Neuronal stem cell (in vitro differentiated cells): Measurements from ENCODE around the gene ACSS3.

Source experiments
- DNase-seq: peaks from one replicate; pipeline ENCODE4 v3.0.0-alpha.2; 2013; ENCODE audit warnings: low spot score
- H2AFZ ChIP-seq: one replicate; pipeline ENCODE4 v1.6.1; 2013; ENCODE audit warnings: mild to moderate bottlenecking, low read length, inconsistent platforms
- H2AK5ac ChIP-seq: 2 replicates; pipeline ENCODE4 v1.6.1; 2013; ENCODE audit warnings: low read depth, mild to moderate bottlenecking, inconsistent platforms, low read length, moderate library complexity, mixed read lengths
- H2BK120ac ChIP-seq: 2 replicates; pipeline ENCODE4 v1.6.1; 2013; ENCODE audit warnings: low read depth, mild to moderate bottlenecking, inconsistent platforms, low read length, moderate library complexity, mixed read lengths
- H2BK12ac ChIP-seq: one replicate; pipeline ENCODE4 v1.6.1; 2013; ENCODE audit warnings: low read length, inconsistent platforms
- H2BK15ac ChIP-seq: 2 replicates; pipeline ENCODE4 v1.6.1; 2013; ENCODE audit warnings: mild to moderate bottlenecking, low read length, inconsistent platforms, mixed read lengths
- H2BK5ac ChIP-seq: one replicate; pipeline ENCODE4 v1.6.1; 2013; ENCODE audit warnings: inconsistent platforms, mild to moderate bottlenecking, low read length, moderate library complexity
- H3K14ac ChIP-seq: one replicate; pipeline ENCODE4 v1.6.1; 2013; ENCODE audit warnings: low read length, inconsistent platforms
- H3K18ac ChIP-seq: 2 replicates; pipeline ENCODE4 v1.6.1; 2013; ENCODE audit warnings: low read length, inconsistent platforms
- H3K23ac ChIP-seq: 2 replicates; pipeline ENCODE4 v1.6.1; 2013; ENCODE audit warnings: low read depth, mild to moderate bottlenecking, mixed read lengths, low read length, inconsistent platforms; ENCODE audit not compliant: poor library complexity
- H3K27ac ChIP-seq: replicated peaks from 3 replicates; pipeline ENCODE4 v1.5.1; 2013; ENCODE audit warnings: low read length, inconsistent platforms
- H3K27me3 ChIP-seq, 3 experiments: 2 replicates each; pipeline ENCODE4 v1.6.1; 2013; ENCODE audit warnings: low read length in 3 of 3, mild to moderate bottlenecking in 2 of 3, inconsistent platforms in 1 of 3, low read depth in 1 of 3, mixed read lengths in 1 of 3, moderate library complexity in 1 of 3; ENCODE audit not compliant: control insufficient read depth in 3 of 3, insufficient read depth in 3 of 3
- H3K36me3 ChIP-seq, 2 donors: replicated peaks in 1 of 2; 2 replicates each; pipeline ENCODE4 v1.6.1; 2013; ENCODE audit warnings: low read length in 2 of 2; ENCODE audit not compliant: control insufficient read depth in 2 of 2, insufficient read depth in 2 of 2
- H3K4ac ChIP-seq: 2 replicates; pipeline ENCODE4 v1.6.1; 2013; ENCODE audit warnings: inconsistent platforms, mild to moderate bottlenecking, low read length, moderate library complexity
- H3K4me1 ChIP-seq, 2 donors: 1 replicate in 1 of 2; 2 replicates in 1 of 2; pipeline ENCODE4 v1.6.1; 2013; ENCODE audit warnings: low read length in 2 of 2, low read depth in 1 of 2; ENCODE audit not compliant: control insufficient read depth in 2 of 2, insufficient read depth in 1 of 2
- H3K4me2 ChIP-seq: one replicate; pipeline ENCODE4 v1.6.1; 2013; ENCODE audit warnings: mild to moderate bottlenecking, low read length, inconsistent platforms; ENCODE audit not compliant: insufficient read depth, poor library complexity, severe bottlenecking
- H3K4me3 ChIP-seq, 2 donors: 2 replicates each; pipeline ENCODE4 v1.5.1; 2013; ENCODE audit warnings: low read length in 2 of 2, mild to moderate bottlenecking in 2 of 2, inconsistent platforms in 1 of 2, moderate library complexity in 1 of 2
- H3K79me1 ChIP-seq: one replicate; pipeline ENCODE4 v1.6.1; 2013; ENCODE audit warnings: low read depth, mild to moderate bottlenecking, inconsistent platforms, low read length, moderate library complexity
- H3K9ac ChIP-seq: one replicate; pipeline ENCODE4 v1.6.1; 2013; ENCODE audit warnings: mild to moderate bottlenecking, low read depth, low read length, inconsistent platforms; ENCODE audit not compliant: poor library complexity
- H3K9me3 ChIP-seq, 2 donors: replicated peaks in 1 of 2; 2 replicates each; pipeline versions ENCODE3 to v1.6.1; 2013; ENCODE audit warnings: low read length in 2 of 2, mild to moderate bottlenecking in 2 of 2, inconsistent platforms in 1 of 2, low read depth in 1 of 2, mixed read lengths in 1 of 2, moderate library complexity in 1 of 2; ENCODE audit not compliant: control insufficient read depth in 2 of 2, insufficient read depth in 1 of 2
- H4K8ac ChIP-seq: one replicate; pipeline ENCODE4 v1.6.1; 2013; ENCODE audit warnings: low read depth, mild to moderate bottlenecking, inconsistent platforms, low read length, moderate library complexity
- H4K91ac ChIP-seq: one replicate; pipeline ENCODE4 v1.6.1; 2013; ENCODE audit warnings: low read length, low read depth, mild to moderate bottlenecking, inconsistent platforms; ENCODE audit not compliant: poor library complexity
- WGBS, 2 donors: extraction: QIAGEN DNeasy Blood & Tissue Kit; methylation state at CpG; one replicate each; pipeline ENCODE4 v1.1.7; 2013; ENCODE audit warnings: missing lambda C conversion rate in 2 of 2, mixed read lengths in 1 of 2; ENCODE audit not compliant: insufficient read length in 2 of 2, insufficient replicate concordance in 1 of 2; ENCODE audit errors: extremely low coverage in 2 of 2; 5-methylcytosine and 5-hydroxymethylcytosine counted together

The ACSS3 gene

GRCh38 chr12:81128930-81129554 is 51.2 kb downstream of the ACSS3 start:
- no peaks in the 10 kb centered on the region for H3K4me1 ChIP-seq
- H3K27me3 ChIP-seq, result no peaks in the 10 kb centered on the region
- H3K4me2 ChIP-seq, result no peak overlapping the region
- no peak overlapping the region for H3K23ac ChIP-seq
- WGBS, 2 donors, result no CpG with 5 or more reads among the region's 2 CpGs
- H3K27ac ChIP-seq, result no peak overlapping the region
- H2AK5ac ChIP-seq, result no peak overlapping the region
- no peak overlapping the region for H3K4me3 ChIP-seq
- H2BK5ac ChIP-seq, result no peak overlapping the region
- no peak overlapping the region for H2BK120ac ChIP-seq
- no peak overlapping the region for H2BK15ac ChIP-seq
- H2BK12ac ChIP-seq, result no peak overlapping the region
- H4K8ac ChIP-seq, result no peak overlapping the region
- DNase-seq, result peak; percentile 8
- no peaks in the 10 kb centered on the region for H3K36me3 ChIP-seq
- H3K9me3 ChIP-seq, result no peaks in the 10 kb centered on the region
- H3K14ac ChIP-seq, result no peak overlapping the region
- H3K79me1 ChIP-seq, result no peaks in the 10 kb centered on the region
- H3K9ac ChIP-seq, result no peak overlapping the region
- H3K4ac ChIP-seq, result no peak overlapping the region
- no peak overlapping the region for H2AFZ ChIP-seq
- H4K91ac ChIP-seq, result no peak overlapping the region
- H3K18ac ChIP-seq, result no peak overlapping the region

- Histone ChIP-seq H3K4me1 (no peaks in the 10 kb centered on the region), H2AFZ (no peak overlapping the region), H3K9me3 (no peaks in the 10 kb centered on the region), H3K79me1 (no peaks in the 10 kb centered on the region), H3K18ac (no peak overlapping the region), H3K4me2 (no peak overlapping the region), H3K4ac (no peak overlapping the region), H2BK120ac (no peak overlapping the region), H2AK5ac (no peak overlapping the region), H2BK15ac (no peak overlapping the region), H3K14ac (no peak overlapping the region), H3K27me3 (no peaks in the 10 kb centered on the region), H3K23ac (no peak overlapping the region), H4K8ac (no peak overlapping the region), H3K27ac (no peak overlapping the region), H2BK12ac (no peak overlapping the region), H3K4me3 (no peak overlapping the region), H3K9ac (no peak overlapping the region), H4K91ac (no peak overlapping the region), H2BK5ac (no peak overlapping the region), H3K36me3 (no peaks in the 10 kb centered on the region)
- DNase-seq, result no peak
Measured at GRCh38 chr12:81136519-81136918, 58.6 kb downstream of the ACSS3 start.

GRCh38 chr12:81137801-81138200 is 59.9 kb downstream of the ACSS3 start:
- no peak overlapping the region for H2BK5ac ChIP-seq
- H3K27me3 ChIP-seq, result no peaks in the 10 kb centered on the region
- no peak overlapping the region for H2AK5ac ChIP-seq
- no peaks in the 10 kb centered on the region for H3K79me1 ChIP-seq
- no peak overlapping the region for H3K14ac ChIP-seq
- no peak overlapping the region for H2BK15ac ChIP-seq
- H3K4me1 ChIP-seq, result no peaks in the 10 kb centered on the region
- WGBS, 2 donors, result no CpG with 5 or more reads among the region's 2 CpGs
- no peak overlapping the region for H2AFZ ChIP-seq
- H3K9ac ChIP-seq, result no peak overlapping the region
- H3K4me2 ChIP-seq, result no peak overlapping the region
- no peak overlapping the region for H4K91ac ChIP-seq
- H2BK120ac ChIP-seq, result no peak overlapping the region
- H3K4ac ChIP-seq, result no peak overlapping the region
- no peaks in the 10 kb centered on the region for H3K9me3 ChIP-seq
- H3K27ac ChIP-seq, result no peak overlapping the region
- DNase-seq, result no peak
- H3K4me3 ChIP-seq, result no peak overlapping the region
- H2BK12ac ChIP-seq, result no peak overlapping the region
- no peak overlapping the region for H4K8ac ChIP-seq
- H3K23ac ChIP-seq, result no peak overlapping the region
- H3K36me3 ChIP-seq, result no peaks in the 10 kb centered on the region
- no peak overlapping the region for H3K18ac ChIP-seq

GRCh38 chr12:81141217-81141616 is 63.3 kb downstream of the ACSS3 start:
- Histone ChIP-seq H3K4me1 (no peaks in the 10 kb centered on the region), H4K91ac (no peak overlapping the region), H3K27me3 (no peaks in the 10 kb centered on the region), H2BK15ac (no peak overlapping the region), H3K9ac (no peak overlapping the region), H3K4me3 (no peak overlapping the region), H3K18ac (no peak overlapping the region), H3K36me3 (no peaks in the 10 kb centered on the region), H2AK5ac (no peak overlapping the region), H3K27ac (no peak overlapping the region), H2AFZ (no peak overlapping the region), H3K79me1 (no peaks in the 10 kb centered on the region), H3K9me3 (no peaks in the 10 kb centered on the region), H3K14ac (no peak overlapping the region), H3K4ac (no peak overlapping the region), H2BK12ac (no peak overlapping the region), H3K4me2 (no peak overlapping the region), H4K8ac (no peak overlapping the region), H2BK5ac (no peak overlapping the region), H2BK120ac (no peak overlapping the region), H3K23ac (no peak overlapping the region)
- DNase-seq, result no peak
- no CpG with 5 or more reads among the region's 1 CpG for WGBS, 2 donors
